ENCODE results near the gene ST6GAL1. TPM values are rescaled to one million over a fixed set of nuclear protein-coding genes. Genes with fewer than 3 reads are reported as not detected.

Gene ST6GAL1
- total and polyA plus RNA-seq, 2 experiments from 2014 or later = 64.3 to 123 TPM

- peak in 1 of 2 donors; percentile 55 for DNase-seq (ENCODE audit: low read depth in 1 of 2, low spot score in 1 of 2)
- no peaks in the 10 kb centered on the region for H3K27me3 ChIP-seq
- H3K4me1 ChIP-seq (ENCODE audit: low read depth) = no peaks in the 10 kb centered on the region
- no peak for TF ChIP-seq CTCF (IDR thresholded peaks at IDR 0.05; ENCODE audit: low read depth, low read length)
- H3K9me3 ChIP-seq (ENCODE audit: low read depth) = no peaks in the 10 kb centered on the region
- no peaks in the 10 kb centered on the region for H3K36me3 ChIP-seq
- no peak overlapping the region for H3K27ac ChIP-seq
- no peak overlapping the region for H3K4me3 ChIP-seq
Observed at GRCh38 chr3:187014417-187014864, 84.1 kb downstream of the ST6GAL1 start.

GRCh38 chr3:187015903-187016638 is 85.7 kb downstream of the ST6GAL1 start:
- Histone ChIP-seq H3K4me1 (ENCODE audit: low read depth) (no peaks in the 10 kb centered on the region), H3K27ac (no peak overlapping the region), H3K36me3 (no peaks in the 10 kb centered on the region), H3K27me3 (no peaks in the 10 kb centered on the region), H3K4me3 (no peak overlapping the region), H3K9me3 (ENCODE audit: low read depth) (no peaks in the 10 kb centered on the region)
- TF ChIP-seq CTCF (IDR thresholded peaks at IDR 0.05; ENCODE audit: low read depth, low read length) = no peak
- DNase-seq (ENCODE audit: low read depth in 1 of 2, low spot score in 1 of 2) = no peak

GRCh38 chr3:187016639-187017345 is 86.5 kb downstream of the ST6GAL1 start:
- DNase-seq (ENCODE audit: low read depth in 1 of 2, low spot score in 1 of 2) = peak in 1 of 2 donors; percentile 86
- H3K4me1 ChIP-seq (ENCODE audit: low read depth) = no peaks in the 10 kb centered on the region
- no peaks in the 10 kb centered on the region for H3K36me3 ChIP-seq
- no peaks in the 10 kb centered on the region for H3K27me3 ChIP-seq
- H3K27ac ChIP-seq = no peak overlapping the region
- no peaks in the 10 kb centered on the region for H3K9me3 ChIP-seq (ENCODE audit: low read depth)
- no peak overlapping the region for H3K4me3 ChIP-seq
- no peak for TF ChIP-seq CTCF (IDR thresholded peaks at IDR 0.05; ENCODE audit: low read depth, low read length)

- Histone ChIP-seq H3K4me3 (no peak overlapping the region), H3K4me1 (ENCODE audit: low read depth) (no peaks in the 10 kb centered on the region), H3K36me3 (no peaks in the 10 kb centered on the region), H3K27me3 (no peaks in the 10 kb centered on the region), H3K27ac (no peak overlapping the region), H3K9me3 (ENCODE audit: low read depth) (no peaks in the 10 kb centered on the region)
- DNase-seq (ENCODE audit: low read depth in 1 of 2, low spot score in 1 of 2) = peak in 1 of 2 donors; percentile 83
- TF ChIP-seq CTCF (IDR thresholded peaks at IDR 0.05; ENCODE audit: low read depth, low read length) = no peak
Observed at GRCh38 chr3:187017511-187018230, 87.3 kb downstream of the ST6GAL1 start.

GRCh38 chr3:187019542-187020072 is 89.3 kb downstream of the ST6GAL1 start:
- Histone ChIP-seq H3K9me3 (ENCODE audit: low read depth) (no peaks in the 10 kb centered on the region), H3K36me3 (no peaks in the 10 kb centered on the region), H3K4me1 (ENCODE audit: low read depth) (peaks cover 2% of the 10 kb centered on the region), H3K27ac (no peak overlapping the region), H3K27me3 (no peaks in the 10 kb centered on the region), H3K4me3 (no peak overlapping the region)
- TF ChIP-seq CTCF (IDR thresholded peaks at IDR 0.05; ENCODE audit: low read depth, low read length) = no peak
- peak in 1 of 2 donors; percentile 29 for DNase-seq (ENCODE audit: low read depth in 1 of 2, low spot score in 1 of 2)
